HG02870 (cell line): ENCODE results near the gene LRMDA.

Source experiments
- ATAC-seq: cut with Tn5 transposase; IDR thresholded peaks from one replicate; pipeline ENCODE4 v1.9.1; 2021; ENCODE audit warnings: mild to moderate bottlenecking, moderate library complexity; ENCODE audit not compliant: unreplicated experiment

The LRMDA gene

GRCh38 chr10:76268530-76268929 lies 837.1 kb downstream of the LRMDA start:
- ATAC-seq: no peak

GRCh38 chr10:76268954-76269353 lies 837.5 kb downstream of the LRMDA start:
- no peak for ATAC-seq

- ATAC-seq: no peak
These were observed 839.0 kb downstream of the LRMDA start for GRCh38 chr10:76270464-76270863.

GRCh38 chr10:76274933-76275332 lies 843.5 kb downstream of the LRMDA start:
- ATAC-seq: no peak

- ATAC-seq: no peak
These were observed 847.5 kb downstream of the LRMDA start for GRCh38 chr10:76278811-76279460.

GRCh38 chr10:76281659-76282058 lies 850.2 kb downstream of the LRMDA start:
- no peak for ATAC-seq

- no peak for ATAC-seq
These were observed 850.9 kb downstream of the LRMDA start for GRCh38 chr10:76282061-76283025.

- no peak for ATAC-seq
These were observed 852.9 kb downstream of the LRMDA start for GRCh38 chr10:76284351-76284750.

GRCh38 chr10:76285012-76285411 lies 853.6 kb downstream of the LRMDA start:
- no peak for ATAC-seq

GRCh38 chr10:76285515-76285914 lies 854.1 kb downstream of the LRMDA start:
- ATAC-seq: no peak

GRCh38 chr10:76286536-76286935 lies 855.1 kb downstream of the LRMDA start:
- no peak for ATAC-seq

GRCh38 chr10:76287856-76288255 lies 856.4 kb downstream of the LRMDA start:
- no peak for ATAC-seq

- ATAC-seq: no peak
These were observed 859.8 kb downstream of the LRMDA start for GRCh38 chr10:76291175-76291574.

GRCh38 chr10:76291885-76292284 lies 860.5 kb downstream of the LRMDA start:
- no peak for ATAC-seq

- ATAC-seq: no peak
These were observed 865.5 kb downstream of the LRMDA start for GRCh38 chr10:76296957-76297356.

GRCh38 chr10:76297358-76297757 lies 865.9 kb downstream of the LRMDA start:
- no peak for ATAC-seq

GRCh38 chr10:76297780-76298281 lies 866.4 kb downstream of the LRMDA start:
- ATAC-seq: no peak

GRCh38 chr10:76298329-76298728 lies 866.9 kb downstream of the LRMDA start:
- ATAC-seq: no peak

- ATAC-seq: no peak
These were observed 868.1 kb downstream of the LRMDA start for GRCh38 chr10:76299501-76299900.

GRCh38 chr10:76301211-76301610 lies 869.8 kb downstream of the LRMDA start:
- no peak for ATAC-seq

- no peak for ATAC-seq
These were observed 870.5 kb downstream of the LRMDA start for GRCh38 chr10:76301950-76302349.

GRCh38 chr10:76302481-76302880 lies 871.1 kb downstream of the LRMDA start:
- ATAC-seq: no peak
